GM12891 (cell line): ENCODE results near the gene BPIFB6.

Source experiments
- DNase-seq: peaks from one replicate; pipeline ENCODE4 v3.0.0; 2011; ENCODE audit warnings: low spot score; ENCODE audit not compliant: insufficient read length
- FAIRE-seq: peaks from 2 replicates; lab custom pipeline; 2011; peaks lifted over from hg19 to GRCh38; lab: Jason Lieb, UNC
- PAX5 ChIP-seq: IDR thresholded peaks from 2 replicates; pipeline ENCODE4 v1.6.1; 2011; ENCODE audit warnings: low read length, moderate library complexity, mild to moderate bottlenecking; ENCODE audit not compliant: insufficient read depth, severe bottlenecking
- POLR2A ChIP-seq: IDR thresholded peaks from 2 replicates; pipeline ENCODE4 v1.6.1; 2011; ENCODE audit warnings: low read depth, low read length, control low read depth
- POLR2AphosphoS5 ChIP-seq: IDR thresholded peaks from 2 replicates; pipeline ENCODE4 v1.6.1; 2011; ENCODE audit warnings: low read depth, low read length, control low read depth
- POU2F2 ChIP-seq: IDR thresholded peaks from 2 replicates; pipeline ENCODE4 v1.6.1; 2011; ENCODE audit warnings: low read depth, mild to moderate bottlenecking, control low read depth, low read length, moderate library complexity
- SPI1 ChIP-seq: IDR thresholded peaks from 2 replicates; pipeline ENCODE4 v1.6.1; 2011; ENCODE audit warnings: low read depth, low read length, control low read depth
- TAF1 ChIP-seq: IDR thresholded peaks from 2 replicates; pipeline ENCODE4 v1.6.1; 2011; ENCODE audit warnings: low read depth, low read length, control low read depth

The BPIFB6 gene

DNA sequence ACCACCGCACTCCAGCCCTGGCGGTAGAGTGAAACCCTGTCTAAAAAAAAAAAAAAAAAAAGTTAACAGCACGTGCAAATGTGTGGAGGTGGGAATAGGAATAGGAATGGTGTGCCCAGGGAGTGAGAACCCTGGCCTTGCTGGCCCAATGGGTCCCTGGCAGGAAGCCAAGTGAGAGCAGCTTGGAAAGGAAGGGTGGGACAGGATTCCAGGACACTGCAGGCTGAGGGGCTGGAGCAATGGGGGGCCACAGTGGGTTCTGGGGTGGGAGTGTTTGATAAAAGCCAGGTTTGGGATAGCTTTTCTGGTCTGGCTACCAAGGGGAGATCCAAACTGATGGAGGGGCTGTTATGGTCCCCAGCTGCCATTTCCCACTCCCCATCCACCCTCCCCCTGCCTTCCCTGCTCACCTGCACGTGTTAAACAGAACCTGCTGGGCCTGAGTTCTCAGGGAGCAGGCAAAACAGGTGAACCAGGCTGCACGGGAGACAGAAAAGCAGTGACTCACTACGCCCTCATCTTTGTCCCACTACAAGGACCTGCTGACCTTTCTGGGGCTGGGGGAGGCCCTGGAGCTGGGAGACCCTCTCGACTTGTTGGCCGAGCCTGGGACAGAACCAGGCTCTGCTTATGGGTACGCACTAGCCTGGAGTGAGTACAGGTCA, 30.5 kb upstream of the BPIFB6 start:
- TF ChIP-seq SPI1 (no peak), PAX5 (no peak), POLR2AphosphoS5 (no peak), TAF1 (no peak), POU2F2 (no peak), POLR2A (no peak)
- no peak for FAIRE-seq
- DNase-seq = no peak

DNA sequence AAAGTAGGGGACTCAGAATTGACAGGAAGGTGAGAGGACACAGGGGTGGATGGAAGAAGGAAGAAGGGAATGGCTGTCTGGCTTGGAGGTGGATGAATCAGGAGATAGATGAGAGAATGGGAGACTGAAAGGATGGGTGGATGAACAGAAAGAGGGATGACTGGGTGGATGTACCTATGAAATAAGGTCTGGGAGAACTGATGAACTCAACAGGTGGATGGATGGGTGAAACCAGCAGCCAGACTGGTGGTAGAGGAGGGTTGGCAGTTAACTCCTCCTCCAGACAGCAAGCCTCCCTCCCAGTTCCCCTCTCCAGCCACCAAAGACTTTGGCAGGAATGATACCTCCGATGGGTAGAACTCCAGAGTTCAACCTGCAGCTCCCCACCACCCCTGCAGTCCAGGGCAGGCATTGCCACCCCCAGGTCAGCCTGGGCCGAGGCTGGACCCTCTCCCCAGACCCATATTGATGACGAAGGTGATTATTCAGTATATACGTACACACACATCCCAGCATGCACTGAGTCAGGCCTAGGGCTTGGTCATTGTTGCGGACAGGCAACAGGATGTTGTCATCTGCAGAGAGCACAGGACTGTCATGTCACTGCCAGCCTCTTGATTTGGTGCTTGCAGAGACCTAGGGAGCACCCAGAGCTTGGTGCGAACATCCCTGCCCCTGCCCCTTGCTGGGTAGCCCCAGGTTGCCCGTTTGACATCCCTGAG, 29.2 kb upstream of the BPIFB6 start:
- TF ChIP-seq POU2F2 (no peak), TAF1 (no peak), POLR2AphosphoS5 (no peak), POLR2A (no peak), SPI1 (no peak)
- FAIRE-seq (no peak), DNase-seq (no peak)

DNA sequence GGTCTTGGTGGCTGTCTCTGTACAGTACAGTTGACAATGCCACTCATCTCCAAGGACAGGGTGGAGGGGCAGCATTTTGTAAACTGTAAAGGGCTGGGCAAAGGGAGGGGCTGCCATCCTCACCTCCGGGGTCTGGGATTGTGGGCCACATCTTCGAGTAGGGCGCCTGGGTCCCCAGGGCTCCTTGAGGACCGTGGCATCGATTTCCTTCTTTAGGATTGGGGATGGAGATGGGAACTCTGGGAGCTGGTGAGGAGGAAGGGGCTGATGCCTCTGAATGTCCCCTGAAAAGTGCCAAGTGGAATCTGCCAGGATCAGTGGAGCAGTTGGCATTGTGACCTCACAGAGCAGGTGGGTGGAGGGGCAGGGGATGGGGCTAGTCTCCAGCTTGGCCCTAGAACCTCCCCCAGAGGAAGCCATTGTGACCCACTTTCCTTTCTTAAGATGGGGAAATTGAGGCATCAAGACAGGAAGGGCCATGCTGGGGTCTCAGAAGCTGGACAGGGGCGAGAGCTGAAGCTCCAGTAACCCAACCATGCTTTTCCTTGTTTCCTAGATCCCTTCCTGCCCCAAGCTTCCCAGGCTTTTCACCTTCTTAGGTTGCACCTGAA, 27.2 kb upstream of the BPIFB6 start, which contains the start of gene SUN5:
Gene SUN5, minus strand, starts transcription at position 293 of the 611 bp plus-strand sequence. Its CDS starts 93 bp downstream, at position 200.
- DNase-seq (no peak), FAIRE-seq (no peak)
- no peak for TF ChIP-seq PAX5
- no peak for TF ChIP-seq POLR2AphosphoS5

DNA sequence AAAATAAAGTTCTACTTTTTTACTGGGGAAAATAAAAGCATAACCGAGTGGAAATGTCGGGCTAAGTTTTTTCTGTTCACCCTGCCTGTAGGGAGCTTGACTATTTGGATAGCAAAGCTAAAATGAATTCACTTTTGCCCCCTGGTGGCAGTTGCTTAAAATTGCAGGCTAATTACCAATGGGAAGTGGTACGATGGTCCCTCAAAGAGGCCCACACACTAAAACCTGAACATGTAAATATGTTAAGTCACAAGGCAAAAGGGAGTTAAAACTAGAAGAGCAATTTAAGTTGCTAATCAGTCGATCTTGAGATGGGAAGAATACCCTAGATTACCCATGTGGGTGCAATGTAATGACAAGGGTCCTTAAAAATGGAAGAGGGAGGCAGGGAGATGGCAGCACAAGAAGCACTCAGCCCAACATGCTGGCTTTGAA, 26.3 kb upstream of the BPIFB6 start:
- TF ChIP-seq POLR2A = no peak
- DNase-seq (no peak), FAIRE-seq (peak; percentile 54)

DNA sequence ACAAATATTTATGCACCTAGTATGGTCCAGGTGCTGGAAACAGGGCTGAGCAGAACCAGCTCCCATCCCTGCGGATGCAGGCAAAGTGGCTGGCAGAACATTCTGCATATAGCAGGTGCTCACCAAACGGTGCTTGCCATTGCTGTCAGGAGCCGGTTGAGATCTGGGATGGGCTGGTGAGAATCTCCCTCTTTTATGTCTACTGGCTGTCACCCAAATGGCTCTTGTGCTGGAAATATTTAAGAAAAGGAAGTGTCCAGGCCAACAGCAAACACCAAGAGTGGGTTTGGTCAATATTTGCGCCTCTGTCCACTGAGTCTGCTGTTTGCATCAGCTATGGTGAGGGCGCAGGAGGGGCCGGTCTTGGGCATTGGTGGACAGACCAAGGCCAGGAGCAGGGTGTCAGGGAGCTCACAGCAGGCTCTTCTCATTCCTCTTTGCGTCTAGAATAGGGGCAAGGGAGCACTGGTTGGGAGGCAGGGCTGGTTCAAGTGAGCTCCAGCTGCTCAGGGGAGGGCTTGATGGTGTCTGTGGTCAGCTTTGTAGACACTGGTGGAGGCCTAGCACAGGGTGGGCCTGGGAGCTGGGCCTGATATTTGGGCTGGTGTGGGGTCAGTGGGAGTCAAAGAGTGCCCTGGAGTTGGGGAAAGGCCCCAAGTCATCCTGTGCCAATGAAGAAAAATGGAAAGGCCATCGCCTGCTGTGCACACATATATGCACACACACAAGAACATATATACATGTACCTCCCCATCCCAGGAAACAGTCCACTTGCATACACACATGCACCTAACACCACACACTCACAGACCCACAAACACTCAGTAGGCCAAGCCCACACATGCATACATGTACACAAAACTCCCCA, 25.3 kb upstream of the BPIFB6 start:
- FAIRE-seq (no peak), DNase-seq (no peak)
- TF ChIP-seq PAX5 (no peak), POLR2A (no peak), POU2F2 (no peak), POLR2AphosphoS5 (no peak), SPI1 (no peak), TAF1 (no peak)

DNA sequence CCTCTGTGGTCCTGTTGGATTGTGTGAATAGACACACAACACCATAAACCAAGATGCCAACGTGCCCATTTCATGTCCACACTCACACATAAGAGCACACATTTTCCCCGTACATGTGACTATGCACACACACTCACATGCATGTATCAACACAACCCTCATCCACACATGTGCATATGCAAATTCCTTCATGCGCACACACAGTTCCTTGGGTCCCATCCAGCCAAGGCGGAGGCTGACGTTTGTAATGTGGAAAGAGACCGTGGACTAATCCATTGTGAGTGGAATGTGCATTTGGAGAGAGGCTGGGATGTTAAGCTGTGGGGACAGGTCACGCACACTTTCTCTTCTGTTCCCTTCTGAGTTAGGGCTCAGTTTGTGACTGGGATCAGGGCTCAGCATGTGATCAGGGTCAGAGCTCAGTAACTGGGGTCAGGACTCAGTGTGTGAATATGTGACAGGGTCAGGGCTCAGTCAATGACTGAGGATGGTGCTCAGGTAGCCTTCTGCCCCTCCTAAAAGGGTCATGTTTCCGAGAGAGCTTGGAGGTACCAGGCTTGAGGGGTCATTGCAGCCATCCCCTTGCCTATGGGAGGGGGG, 24.6 kb upstream of the BPIFB6 start:
- no peak for FAIRE-seq
- no peak for DNase-seq
- TF ChIP-seq POLR2A (no peak), TAF1 (no peak), SPI1 (no peak), PAX5 (no peak), POU2F2 (no peak), POLR2AphosphoS5 (no peak)

DNA sequence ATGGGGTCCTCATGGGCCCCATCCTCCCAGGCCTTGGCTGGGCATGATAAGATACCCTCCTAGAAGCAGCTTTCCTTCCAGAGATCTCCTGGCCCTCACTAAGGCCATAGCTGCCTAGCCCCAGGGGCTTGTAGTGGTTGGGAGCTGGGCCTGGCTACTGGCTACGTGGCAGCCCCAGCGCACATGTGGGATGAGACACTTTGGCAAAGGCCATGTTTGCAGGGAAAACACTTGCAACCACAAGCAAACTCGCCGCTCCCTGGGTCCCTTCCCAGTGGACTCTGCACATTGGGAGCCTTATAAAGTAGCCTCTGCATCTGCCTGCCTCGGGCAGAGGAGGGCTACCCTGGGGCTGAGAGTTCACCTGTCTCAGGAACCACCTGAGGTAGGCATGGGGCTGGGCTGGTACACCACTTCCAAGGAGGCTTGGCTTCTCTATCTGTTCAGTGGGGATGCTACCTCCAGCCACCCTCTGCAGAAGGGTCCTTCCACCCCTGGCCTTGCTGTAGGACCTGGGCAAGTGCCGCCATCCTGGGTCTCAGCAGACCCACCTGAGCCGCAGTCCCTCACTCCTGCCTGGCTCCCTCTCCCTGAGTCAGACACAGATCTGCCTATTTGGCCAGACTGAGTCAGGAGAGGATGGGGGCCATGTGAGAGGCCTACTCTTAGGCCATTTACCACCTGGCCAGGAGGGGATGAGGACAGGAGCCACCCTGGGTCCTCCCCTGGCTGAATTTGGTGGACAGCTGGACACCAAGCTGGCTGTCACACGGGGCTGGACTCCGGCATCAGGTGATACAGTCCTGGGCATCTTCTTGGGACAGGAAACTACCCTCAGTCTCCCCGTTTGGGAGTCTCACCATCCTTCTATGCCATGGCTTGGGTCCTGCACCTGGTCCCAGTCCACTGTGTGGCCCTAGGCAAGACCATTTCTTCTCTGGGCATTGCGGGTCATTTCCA, 23.8 kb upstream of the BPIFB6 start, which contains the start of gene BPIFB2:
Gene BPIFB2, plus strand, starts transcription at position 329 of the 960 bp plus-strand sequence. CDS start 871 bp downstream, outside the sequence.
- TF ChIP-seq SPI1 (no peak), POU2F2 (no peak), POLR2A (no peak), TAF1 (no peak), POLR2AphosphoS5 (no peak), PAX5 (no peak)
- no peak for DNase-seq
- FAIRE-seq = no peak
